ENCODE data around the gene JAK1. TPM values are rescaled to one million over a fixed set of nuclear protein-coding genes. Genes with fewer than 3 reads are reported as not detected.

The JAK1 gene
- total RNA-seq, 4 donors from 2014 or later: 121 to 241 (median 165) TPM

- ATAC-seq (no peak), DNase-seq (no peak)
- TF ChIP-seq POLR2A (IDR thresholded peaks at IDR 0.05) (no peak), CTCF (IDR thresholded peaks at IDR 0.05 in 4 of 5, conservative IDR thresholded peaks at IDR 0.05 in 1 of 5) (no peak)
- no peaks in the 10 kb centered on the region for H3K36me3 ChIP-seq
- H3K9me3 ChIP-seq: no peaks in the 10 kb centered on the region
- in situ Hi-C loops (cut with MboI; ENCODE audit: low sequenced_read_pairs in 4 of 4): no loop called here
- no peaks in the 10 kb centered on the region for H3K27me3 ChIP-seq
- intact Hi-C loops (cut with DNase I; ENCODE audit: low total_unique reads): no loop called here
- no peak overlapping the region for H3K4me3 ChIP-seq
- H3K27ac ChIP-seq: peak overlapping the region; percentile 75 to 89 (median 80)
- H3K4me1 ChIP-seq: peaks cover 60 to 87% of the 10 kb centered on the region in 2 donors
These were observed 9.5 kb downstream of the JAK1 start for GRCh38 chr1:64956733-64957441.

DNA sequence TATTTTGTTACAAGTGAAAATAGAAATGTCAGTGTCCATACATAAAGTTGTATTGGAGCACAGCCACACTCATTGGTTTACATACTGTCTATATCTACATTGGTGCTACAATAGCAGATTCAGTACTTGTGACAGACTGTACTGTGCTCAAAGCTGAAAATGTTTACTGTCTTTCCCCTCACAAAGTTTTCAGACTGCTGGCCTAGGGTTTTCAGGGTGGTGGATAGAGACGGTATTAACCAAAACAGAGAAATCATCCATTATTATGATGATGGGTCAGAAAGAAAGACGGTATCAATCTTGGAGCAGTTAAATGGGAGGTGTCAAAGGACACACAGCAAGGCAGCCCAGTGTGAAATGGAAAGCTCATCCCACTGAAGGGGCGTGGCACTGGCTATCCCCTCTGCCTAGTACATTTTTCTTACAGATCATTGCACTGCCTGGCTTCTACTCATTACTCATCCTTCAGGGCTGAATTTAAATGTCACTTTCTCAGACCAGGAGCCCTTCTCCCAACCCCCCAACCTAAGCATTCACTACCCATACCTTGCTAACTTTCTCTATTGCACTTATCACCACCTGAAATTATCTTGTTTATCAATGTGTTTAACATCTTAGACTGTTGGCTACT lies 10.2 kb downstream of the JAK1 start:
- peaks cover 53 to 84% of the 10 kb centered on the region in 2 donors for H3K4me1 ChIP-seq
- H3K27me3 ChIP-seq: no peaks in the 10 kb centered on the region
- peak overlapping the region; percentile 75 to 89 (median 80) for H3K27ac ChIP-seq
- intact Hi-C loops (cut with DNase I; ENCODE audit: low total_unique reads): no loop called here
- no peaks in the 10 kb centered on the region for H3K36me3 ChIP-seq
- in situ Hi-C loops (cut with MboI; ENCODE audit: low sequenced_read_pairs in 4 of 4): no loop called here
- no peaks in the 10 kb centered on the region for H3K9me3 ChIP-seq
- TF ChIP-seq CTCF (IDR thresholded peaks at IDR 0.05 in 4 of 5, conservative IDR thresholded peaks at IDR 0.05 in 1 of 5): no peak
- no peak for TF ChIP-seq POLR2A (IDR thresholded peaks at IDR 0.05)
- peak overlapping the region in 1 of 4 donors; percentile 5 for H3K4me3 ChIP-seq
- DNase-seq (peak; percentile 56 to 71), ATAC-seq (peak; percentile 68 to 72)

GRCh38 chr1:64955097-64956009 lies 11.0 kb downstream of the JAK1 start:
- no peak overlapping the region for H3K4me3 ChIP-seq
- peaks cover 53 to 84% of the 10 kb centered on the region in 2 donors for H3K4me1 ChIP-seq
- H3K36me3 ChIP-seq: no peaks in the 10 kb centered on the region
- in situ Hi-C loops (cut with MboI; ENCODE audit: low sequenced_read_pairs in 4 of 4): no loop called here
- TF ChIP-seq CTCF (IDR thresholded peaks at IDR 0.05 in 4 of 5, conservative IDR thresholded peaks at IDR 0.05 in 1 of 5) (peak in 1 of 5 experiments; percentile 3), POLR2A (IDR thresholded peaks at IDR 0.05) (peak; percentile 47 to 67)
- ATAC-seq: peak; percentile 91 to 96
- intact Hi-C loops (cut with DNase I; ENCODE audit: low total_unique reads): no loop called here
- DNase-seq: peak; percentile 84 to 89
- no peaks in the 10 kb centered on the region for H3K27me3 ChIP-seq
- peak overlapping the region; percentile 75 to 89 (median 80) for H3K27ac ChIP-seq
- H3K9me3 ChIP-seq: no peaks in the 10 kb centered on the region

- Histone ChIP-seq H3K4me3 (no peak overlapping the region), H3K27ac (peak overlapping the region in 3 of 4 donors; percentile 79 to 89 (median 82)), H3K4me1 (peaks cover 49 to 84% of the 10 kb centered on the region in 2 donors), H3K9me3 (no peaks in the 10 kb centered on the region), H3K27me3 (no peaks in the 10 kb centered on the region), H3K36me3 (no peaks in the 10 kb centered on the region)
- intact Hi-C loops (cut with DNase I; ENCODE audit: low total_unique reads) (no loop called here), in situ Hi-C loops (cut with MboI; ENCODE audit: low sequenced_read_pairs in 4 of 4) (no loop called here)
- no peak for TF ChIP-seq CTCF (IDR thresholded peaks at IDR 0.05 in 4 of 5, conservative IDR thresholded peaks at IDR 0.05 in 1 of 5)
- TF ChIP-seq POLR2A (IDR thresholded peaks at IDR 0.05): no peak
- DNase-seq (no peak), ATAC-seq (no peak)
These were observed 13.1 kb downstream of the JAK1 start for GRCh38 chr1:64953241-64953640.

All from gastrocnemius medialis (tissue), 4 donors.